Stimulated activated CD4-positive, alpha-beta T cell treated with anti-CD3 and anti-CD28 coated beads, Interleukin-4, amount 100 ng/mL, for 48 hours (primary cell): ENCODE data around the gene THSD4.

ENCODE experiments used
- DNase-seq, 2 donors: peaks; one replicate each; pipeline ENCODE4 v3.0.0-alpha.2; 2020; ENCODE audit warnings: low read depth in 2 of 2

THSD4 gene

DNA sequence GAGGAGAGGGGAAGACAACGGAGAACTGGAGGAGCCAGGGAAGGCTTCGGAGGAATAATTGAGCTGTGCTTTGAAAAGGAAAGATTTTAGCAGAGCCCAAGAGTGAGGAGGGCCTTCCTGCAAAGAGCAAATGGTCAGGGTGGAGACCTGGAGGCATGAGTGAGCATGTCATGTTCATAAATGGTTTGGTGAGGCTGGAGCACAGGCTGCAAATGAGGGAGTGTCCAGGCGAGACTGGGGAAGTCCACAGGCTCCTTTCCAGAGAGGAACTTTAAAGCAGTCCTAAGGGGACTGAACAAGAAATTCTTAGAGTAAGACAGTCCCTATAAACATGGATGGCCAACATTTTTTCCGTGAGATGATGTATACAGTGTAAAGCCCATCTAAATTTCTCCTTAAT, 108.8 kb downstream of the THSD4 start:
- no peak for DNase-seq

GRCh38 chr15:71225851-71226250, 110.6 kb downstream of the THSD4 start:
- no peak for DNase-seq

DNA sequence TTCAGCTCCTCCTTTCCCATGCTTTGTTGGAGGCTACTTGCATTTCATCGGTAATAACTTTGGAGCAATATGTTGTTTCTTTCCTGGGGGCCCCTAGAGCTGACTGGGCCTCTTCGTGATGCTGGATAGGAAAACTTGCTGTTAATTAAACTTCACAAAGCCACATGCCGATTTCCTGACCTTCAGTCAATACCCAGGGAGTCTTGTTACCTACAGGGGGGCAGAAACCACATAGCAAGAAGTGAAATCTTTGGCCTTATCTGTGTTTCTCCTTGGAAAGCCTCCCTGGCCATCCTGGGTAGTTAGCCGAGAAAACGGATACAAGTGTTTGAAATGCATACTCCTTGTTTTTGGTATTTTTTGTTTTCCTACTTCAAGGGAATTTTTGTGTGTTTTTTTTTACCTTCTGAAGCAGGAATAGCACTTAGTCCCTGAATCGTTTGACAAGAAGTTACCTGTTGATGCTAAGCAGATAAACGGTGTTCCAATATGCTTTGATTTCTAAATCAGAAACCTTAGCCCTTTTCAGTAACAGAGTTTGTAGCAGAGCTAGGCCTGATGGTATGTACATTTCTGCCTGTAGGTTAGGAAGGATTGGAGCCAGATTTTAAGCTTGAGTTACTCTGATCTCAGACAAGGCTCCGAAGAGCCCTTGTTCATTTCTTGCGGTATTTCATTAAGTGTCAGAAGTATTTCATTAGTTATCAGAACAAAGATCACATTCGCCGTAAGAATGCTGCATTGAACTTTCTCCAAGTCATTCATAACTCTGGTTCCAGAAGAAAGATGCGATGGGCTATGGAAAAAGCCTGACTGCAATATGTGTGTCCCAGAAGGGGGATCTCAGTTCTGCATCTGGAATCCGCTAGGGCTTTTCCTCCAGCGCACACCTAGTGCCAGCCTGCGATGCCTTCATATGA, 111.5 kb downstream of the THSD4 start:
- DNase-seq = no peak

GRCh38 chr15:71228403-71228802, 113.1 kb downstream of the THSD4 start:
- DNase-seq = no peak

- DNase-seq = no peak
These were observed 115.0 kb downstream of the THSD4 start for GRCh38 chr15:71230303-71230702.

GRCh38 chr15:71231758-71232157, 116.5 kb downstream of the THSD4 start:
- no peak for DNase-seq

DNA sequence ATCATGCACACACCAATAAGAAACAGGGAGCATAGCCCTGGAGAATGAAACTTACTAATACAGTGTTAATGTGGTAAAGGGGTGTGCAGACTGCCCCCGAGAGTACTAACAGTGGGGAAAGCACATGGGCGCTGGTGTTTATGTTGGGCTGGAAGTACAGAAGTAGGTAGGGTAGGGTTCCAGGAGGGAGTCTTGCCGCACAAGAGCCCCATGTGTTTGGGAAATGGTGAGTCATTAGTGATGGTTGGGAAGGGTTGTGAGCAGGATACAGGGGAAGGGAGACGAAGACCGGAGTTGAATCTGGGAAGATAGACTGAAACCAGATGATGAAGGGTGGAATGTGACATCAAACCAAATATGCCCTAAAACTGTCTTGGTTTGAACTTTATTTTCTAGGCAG, 117.1 kb downstream of the THSD4 start:
- no peak for DNase-seq

- no peak for DNase-seq
These were observed 122.4 kb downstream of the THSD4 start for GRCh38 chr15:71237456-71238188.

GRCh38 chr15:71238926-71239325, 123.7 kb downstream of the THSD4 start:
- no peak for DNase-seq

DNA sequence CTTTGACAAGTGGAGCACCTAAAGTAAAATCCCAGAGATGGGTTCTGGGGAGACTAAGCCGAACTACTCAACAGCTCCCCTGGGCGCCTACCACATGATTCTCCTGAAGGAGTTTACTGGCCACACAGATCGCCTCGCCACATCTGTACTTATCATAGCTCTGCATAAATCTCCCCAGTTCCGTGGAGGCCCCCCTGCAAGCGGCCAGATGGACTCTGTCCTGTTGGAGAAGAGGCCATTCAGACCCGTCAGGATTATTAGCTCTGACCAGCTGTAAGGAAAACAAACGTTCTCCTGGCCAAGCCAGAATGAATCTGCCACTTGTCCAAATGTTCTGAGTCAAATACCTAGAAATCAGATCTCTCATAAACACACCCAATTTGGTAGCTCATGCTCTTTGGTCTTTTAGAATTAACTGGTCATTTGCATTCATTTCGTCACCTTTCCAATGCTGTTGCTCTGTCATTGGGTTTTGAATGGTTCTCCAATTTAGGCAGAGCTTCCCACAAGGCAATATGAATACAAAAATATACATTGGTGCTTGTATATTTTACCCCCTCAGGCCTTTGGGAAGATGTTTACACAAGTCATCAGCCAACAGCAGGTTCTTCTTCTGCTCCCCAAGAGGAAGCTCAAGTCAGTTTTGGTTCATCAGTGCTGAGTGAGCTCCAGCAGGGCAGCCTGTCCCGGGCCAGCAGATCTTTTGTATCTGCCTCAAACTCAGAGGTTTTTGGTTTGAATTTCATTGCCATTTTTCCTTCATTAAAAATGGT, 124.5 kb downstream of the THSD4 start:
- no peak for DNase-seq

- no peak for DNase-seq
These were observed 127.0 kb downstream of the THSD4 start for GRCh38 chr15:71242292-71242691.

- DNase-seq = no peak
These were observed 129.0 kb downstream of the THSD4 start for GRCh38 chr15:71244250-71244649.

GRCh38 chr15:71245588-71245987, 130.3 kb downstream of the THSD4 start:
- no peak for DNase-seq

GRCh38 chr15:71248386-71248785, 133.1 kb downstream of the THSD4 start:
- no peak for DNase-seq

DNA sequence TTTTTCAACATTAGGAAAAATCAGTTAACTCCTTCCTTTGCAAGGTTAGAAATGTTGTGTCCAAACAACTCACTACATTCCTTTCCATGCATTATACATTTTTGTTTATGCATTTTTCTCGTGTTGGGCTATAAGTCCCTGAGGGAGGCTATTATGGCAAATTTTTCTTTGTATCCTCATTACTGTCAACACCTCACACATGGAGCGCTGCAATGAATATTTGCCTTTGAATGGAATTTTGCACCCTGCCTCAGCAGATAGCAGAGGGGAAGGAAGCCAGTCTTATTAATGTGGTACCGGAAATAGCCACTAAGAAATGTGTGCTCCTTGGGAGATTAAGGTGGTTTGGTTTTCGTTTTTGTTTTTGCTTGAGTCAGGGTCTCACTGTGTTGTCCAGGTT, 134.7 kb downstream of the THSD4 start:
- DNase-seq = no peak

DNA sequence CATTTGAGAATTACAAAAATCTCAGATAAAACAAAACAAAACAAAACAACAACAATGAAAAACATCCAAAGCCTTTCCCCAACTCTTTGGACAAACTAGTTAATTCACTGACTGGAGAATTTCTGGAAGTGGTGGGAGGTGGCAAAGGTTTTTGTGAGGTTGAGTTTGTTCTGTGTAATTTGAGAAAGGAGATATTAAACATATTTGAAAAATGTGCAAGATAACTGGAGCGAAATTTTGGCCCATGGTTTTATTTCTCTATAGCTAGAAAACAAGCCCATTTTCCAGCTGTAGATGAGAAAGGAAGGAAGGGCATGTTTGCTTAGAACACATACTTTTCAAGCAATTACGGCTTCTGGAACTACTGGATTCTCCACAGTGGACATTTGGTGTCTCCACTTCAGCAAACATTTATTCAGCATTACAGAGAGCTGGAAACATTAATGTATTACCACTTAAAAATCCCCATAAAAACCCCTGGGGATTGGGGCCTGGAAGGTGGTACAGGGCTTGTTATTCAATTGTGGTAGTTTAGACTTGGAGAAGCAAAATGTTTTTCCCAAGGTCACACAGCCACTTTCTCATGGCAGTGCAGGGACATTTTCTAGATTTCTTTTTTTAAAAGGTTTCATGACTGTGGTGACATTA, 135.8 kb downstream of the THSD4 start:
- DNase-seq = no peak

GRCh38 chr15:71251584-71252043, 136.3 kb downstream of the THSD4 start:
- DNase-seq = no peak

DNA sequence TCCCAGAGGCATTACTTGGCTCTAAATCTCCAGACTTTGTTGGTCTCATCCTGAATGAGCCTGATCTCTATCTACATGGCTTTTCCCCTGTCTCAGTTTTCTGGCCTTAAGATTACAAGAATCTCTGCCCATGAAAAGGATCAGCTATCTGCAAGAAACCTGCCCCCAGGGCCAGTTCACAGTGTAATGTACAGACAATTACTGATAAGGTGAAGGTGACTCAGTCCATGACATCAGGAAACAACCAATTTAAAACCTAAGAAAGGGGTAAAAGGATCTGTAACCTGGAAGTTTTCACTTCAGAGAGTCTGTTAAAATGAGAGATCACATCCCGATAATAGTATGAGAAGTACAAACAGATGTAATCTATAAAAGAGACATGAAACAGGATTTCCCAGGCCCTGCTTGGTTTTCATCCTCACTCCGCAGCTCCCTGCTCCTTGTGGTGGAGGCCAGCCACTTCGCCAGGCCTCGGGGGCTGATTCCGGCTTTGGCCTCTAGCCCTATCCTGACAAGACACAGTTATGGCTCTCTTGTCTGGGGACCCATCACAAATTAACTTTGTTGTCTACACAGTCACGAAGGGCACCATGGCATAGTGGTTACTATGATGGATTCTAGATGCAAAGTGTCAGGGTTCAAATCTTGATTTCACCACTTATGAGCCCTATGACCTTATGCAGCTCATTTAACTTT, 136.9 kb downstream of the THSD4 start:
- no peak for DNase-seq

- DNase-seq = no peak
These were observed 137.4 kb downstream of the THSD4 start for GRCh38 chr15:71252740-71253047.

GRCh38 chr15:71254491-71254890, 139.2 kb downstream of the THSD4 start:
- no peak for DNase-seq
